HUDEP-2 (cell line): ENCODE measurements around the gene PDPK1.

Experiments used
- DNase-seq, 76 experiments: peaks; one replicate each; lab custom pipeline; 2025; ENCODE audit not compliant: unreplicated experiment in 76 of 76; lab: John Stamatoyannopoulos, UW

PDPK1 gene

GRCh38 chr16:2537451-2538379 is at the start of gene PDPK1:
Gene PDPK1 (plus strand): TSS chr16:2538021. CDS start chr16:2538113, 92 bp downstream.
- DNase-seq, result peak in 72 of 76 experiments; percentile 56 to 93 (median 86)

DNA sequence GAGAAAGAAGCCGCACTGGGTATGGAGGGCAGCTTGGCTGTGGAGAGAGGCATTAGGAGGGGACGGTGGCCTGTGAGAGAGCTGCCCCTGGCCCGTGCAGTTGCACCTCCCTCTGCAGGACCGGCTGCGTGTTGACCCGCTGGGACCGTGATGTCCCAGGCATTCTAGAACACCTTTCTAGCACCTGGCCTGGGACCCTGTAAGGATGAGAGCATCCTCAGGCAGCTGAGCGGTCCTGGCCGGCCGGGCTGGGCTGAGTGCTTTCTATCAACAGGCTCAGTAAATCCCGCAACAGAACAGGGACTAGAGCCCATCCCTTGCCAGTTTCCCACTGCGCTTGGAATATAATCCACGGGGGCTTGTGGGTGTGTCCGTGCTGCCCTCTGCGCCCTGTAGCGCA is 48.2 kb upstream of the PDPK1 start:
- no peak for DNase-seq

GRCh38 chr16:2490190-2491105 is 47.4 kb upstream of the PDPK1 start:
- DNase-seq, result no peak

DNA sequence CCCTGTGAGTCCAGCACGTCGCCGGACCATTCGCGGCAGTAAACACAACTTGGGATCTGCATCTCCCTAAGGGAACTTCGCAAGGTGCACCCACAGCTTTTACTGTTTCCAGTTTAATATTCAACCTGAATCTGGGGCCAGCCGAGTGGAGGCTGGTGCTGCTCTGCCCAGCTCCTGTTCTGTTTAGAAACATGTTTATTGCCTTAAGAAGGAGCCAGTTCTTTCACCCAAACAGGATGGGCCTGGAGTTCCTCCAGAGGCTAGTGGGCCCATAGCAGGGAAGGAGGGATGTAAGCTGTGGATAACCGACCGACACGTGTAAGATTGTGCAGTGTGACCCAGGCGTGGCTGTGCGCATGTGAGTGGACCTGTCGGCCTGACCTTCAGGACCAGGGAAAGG is 45.5 kb upstream of the PDPK1 start:
- no peak for DNase-seq

GRCh38 chr16:2493605-2494004 is 44.2 kb upstream of the PDPK1 start:
- no peak for DNase-seq

GRCh38 chr16:2494616-2495015 is 43.2 kb upstream of the PDPK1 start:
- DNase-seq, result peak in 5 of 76 experiments; percentile 17 to 54 (median 41)

DNA sequence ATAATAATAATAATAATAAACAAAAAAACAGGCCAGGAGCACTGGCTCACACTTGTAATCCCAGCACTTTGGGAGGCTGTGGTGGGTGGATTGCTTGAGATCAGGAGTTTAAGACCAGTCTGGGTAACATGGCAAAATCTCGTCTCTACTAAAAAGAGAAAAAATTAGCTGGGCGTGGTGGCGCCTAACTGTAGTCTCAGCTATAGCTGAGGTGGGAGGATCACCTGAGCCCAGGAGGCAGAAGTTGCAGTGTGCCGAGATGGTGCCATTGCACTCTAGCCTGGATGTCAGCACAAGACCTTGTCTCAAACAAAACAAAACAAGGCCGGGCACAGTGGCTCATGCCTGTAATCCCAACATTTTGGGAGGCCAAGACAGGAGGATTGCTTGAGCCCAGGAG is 42.8 kb upstream of the PDPK1 start:
- no peak for DNase-seq

GRCh38 chr16:2496223-2497115 is 41.4 kb upstream of the PDPK1 start:
- no peak for DNase-seq

DNA sequence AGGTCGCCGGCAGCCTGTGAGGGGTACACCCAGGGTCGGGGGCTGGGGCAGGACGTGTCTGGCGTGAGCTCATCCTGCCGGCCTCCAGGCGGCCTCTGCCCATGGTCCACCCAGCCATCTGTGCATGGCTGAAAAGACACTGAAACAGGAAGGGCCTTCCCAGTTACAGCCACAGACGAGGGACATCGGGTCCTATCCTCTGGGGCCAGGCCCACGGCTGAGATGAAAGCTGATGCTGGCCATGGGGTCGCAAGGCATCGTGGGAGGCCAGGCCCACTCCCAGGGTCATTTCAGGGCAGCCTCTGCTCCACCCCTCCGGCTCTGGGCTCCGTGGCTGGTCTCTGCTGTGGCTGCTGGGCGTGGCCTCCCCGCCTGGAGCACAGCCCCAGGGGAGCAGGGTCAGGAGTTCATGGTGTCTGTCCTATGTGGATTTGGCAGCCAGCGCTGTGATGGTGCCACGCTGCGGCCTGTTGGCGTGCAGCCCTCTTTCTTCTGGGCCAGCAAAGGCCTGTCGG is 40.6 kb upstream of the PDPK1 start:
- peak in 53 of 76 experiments; percentile 10 to 79 (median 54) for DNase-seq

DNA sequence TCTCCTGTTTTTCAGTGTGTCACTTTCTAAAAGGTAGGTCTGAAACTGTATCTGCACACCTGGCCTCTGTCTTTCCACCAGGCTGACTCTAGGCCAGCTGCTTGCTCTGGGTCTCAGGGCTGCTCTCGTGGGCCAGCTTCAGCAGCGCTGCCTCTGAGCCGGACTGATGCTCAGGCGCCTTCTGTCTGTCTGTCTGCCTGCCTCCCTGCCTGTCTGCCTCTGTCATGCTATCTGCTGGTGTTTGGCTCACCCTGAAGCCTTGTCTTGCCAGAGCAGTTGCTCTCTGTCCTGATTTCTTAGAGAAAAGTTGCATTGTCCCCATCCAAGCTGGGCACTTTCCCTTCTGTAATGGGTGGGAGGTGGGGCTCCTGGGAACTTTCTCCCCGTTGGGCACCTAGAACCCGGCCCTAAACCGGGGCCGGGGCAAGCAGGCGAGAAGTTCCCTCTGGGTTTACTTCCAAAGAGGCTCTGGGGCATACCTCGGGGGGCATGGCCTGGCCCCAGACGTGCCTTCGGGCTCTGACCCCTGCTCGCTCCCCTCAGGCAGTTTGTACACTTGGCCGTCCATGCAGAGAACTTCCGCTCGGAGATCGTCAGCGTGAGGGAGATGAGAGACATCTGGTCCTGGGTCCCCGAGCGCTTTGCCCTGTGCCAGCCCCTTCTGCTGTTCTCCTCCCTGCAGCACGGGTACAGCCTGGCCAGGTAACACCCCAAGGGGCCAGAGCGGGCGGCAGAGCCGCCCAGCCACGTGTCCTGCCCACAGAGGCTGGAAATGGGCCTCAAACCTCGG is 39.9 kb upstream of the PDPK1 start:
- DNase-seq, result no peak

DNA sequence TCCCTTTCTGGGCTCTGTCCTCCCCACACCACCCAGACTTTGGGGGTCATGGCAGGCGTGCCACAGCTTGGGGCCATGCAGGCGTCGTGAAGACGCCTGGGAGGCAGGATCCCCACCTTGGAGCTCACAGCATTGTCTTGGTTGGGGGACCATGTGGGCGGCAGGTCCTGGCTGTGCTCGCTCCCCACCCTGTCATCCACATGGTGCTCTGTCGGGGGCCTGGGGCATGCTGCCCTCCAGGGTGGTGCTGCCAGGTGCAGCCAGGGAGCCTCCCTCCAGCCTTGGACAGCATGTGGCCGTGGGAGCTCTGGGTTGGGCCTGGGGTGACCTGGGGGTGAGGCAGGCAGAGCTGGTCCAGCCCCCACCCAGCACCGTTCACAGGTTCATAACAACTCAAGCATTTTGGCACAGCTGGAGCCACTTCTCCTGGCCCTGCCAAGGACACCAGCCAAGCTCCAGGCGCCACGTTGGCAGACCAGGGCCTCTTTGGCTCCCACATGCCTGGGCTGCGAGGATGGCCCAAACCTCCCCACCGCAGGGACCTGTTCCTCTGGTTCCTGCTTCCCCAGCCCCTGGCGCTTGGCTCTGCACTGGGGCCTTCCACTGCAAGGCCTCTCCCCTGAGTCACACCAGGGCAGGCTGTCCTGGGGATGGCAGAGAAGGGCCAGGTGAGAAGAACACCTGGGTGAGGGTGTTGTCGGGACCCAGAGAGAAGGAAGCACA is 39.1 kb upstream of the PDPK1 start:
- DNase-seq, result no peak

- DNase-seq, result no peak
Measured at GRCh38 chr16:2499454-2499853, 38.4 kb upstream of the PDPK1 start.

DNA sequence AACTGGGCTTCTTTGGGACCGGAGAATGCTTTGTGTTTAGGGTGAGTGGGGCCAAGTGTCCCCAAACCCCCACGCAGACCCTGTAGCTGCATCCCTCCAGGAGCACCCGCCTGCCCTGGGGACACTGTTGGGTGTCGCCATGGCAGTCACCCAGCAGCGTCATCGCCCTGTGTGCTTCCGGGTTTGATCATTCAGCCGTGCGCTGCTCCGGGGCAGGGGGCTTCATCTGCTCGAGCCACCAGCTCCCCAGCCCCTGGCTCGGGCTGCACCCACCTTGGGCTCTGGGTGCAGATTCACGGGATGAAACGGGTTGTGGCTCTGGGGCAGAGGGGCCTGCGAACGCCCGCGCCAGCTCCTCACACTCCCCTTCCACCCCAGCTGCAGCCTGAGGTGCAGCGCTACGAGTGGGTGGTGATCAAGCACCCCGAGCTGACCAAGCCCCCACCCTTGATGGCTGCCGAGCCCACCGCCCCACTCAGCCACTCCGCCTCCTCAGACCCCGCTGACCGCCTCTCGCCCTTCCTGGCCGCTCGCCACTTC is 37.9 kb upstream of the PDPK1 start:
- DNase-seq, result no peak

- DNase-seq, result no peak
Measured at GRCh38 chr16:2500430-2500917, 37.3 kb upstream of the PDPK1 start.

DNA sequence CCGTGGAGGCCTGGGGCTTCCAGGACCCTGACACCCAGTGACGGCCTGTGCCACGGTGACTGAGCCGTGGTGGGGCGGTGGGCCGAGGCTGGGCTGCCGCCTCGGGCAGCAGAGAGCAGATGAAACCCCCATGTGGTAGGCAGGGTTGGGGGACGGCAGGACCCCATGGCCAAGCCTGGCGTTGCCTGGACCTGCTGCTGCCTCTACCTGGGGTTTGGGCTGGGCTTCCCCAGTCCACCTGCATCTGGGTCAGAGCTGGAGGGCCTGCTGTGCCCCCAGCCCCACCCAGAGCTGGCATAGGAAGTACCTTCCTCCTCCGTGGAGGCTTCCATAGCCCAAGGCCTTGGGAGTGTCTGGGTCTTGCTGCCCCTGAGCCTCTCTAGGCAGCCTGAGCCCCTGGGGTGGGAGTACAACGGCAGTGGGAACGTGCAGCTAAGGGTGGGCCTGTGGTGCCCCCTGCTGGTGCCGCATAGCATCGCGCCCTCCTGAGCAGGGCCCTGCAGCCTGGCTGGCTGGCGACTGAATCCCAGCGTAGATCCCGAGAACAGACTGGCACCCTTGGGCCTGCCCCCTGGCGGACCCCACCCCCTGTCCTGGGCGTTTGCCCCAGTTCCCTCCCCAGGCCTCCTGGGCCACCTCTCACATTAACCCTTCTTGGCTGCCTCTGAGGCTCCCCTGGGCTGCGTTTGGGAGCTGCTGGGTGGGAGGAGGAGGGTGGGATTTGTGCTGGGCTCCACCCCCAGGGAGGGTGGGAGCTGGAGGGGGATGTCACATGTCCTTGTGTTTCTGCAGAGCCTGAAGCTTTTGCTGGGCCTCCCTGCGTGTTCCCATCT is 36.7 kb upstream of the PDPK1 start:
- DNase-seq, result peak in 61 of 76 experiments; percentile 17 to 81 (median 61)

DNA sequence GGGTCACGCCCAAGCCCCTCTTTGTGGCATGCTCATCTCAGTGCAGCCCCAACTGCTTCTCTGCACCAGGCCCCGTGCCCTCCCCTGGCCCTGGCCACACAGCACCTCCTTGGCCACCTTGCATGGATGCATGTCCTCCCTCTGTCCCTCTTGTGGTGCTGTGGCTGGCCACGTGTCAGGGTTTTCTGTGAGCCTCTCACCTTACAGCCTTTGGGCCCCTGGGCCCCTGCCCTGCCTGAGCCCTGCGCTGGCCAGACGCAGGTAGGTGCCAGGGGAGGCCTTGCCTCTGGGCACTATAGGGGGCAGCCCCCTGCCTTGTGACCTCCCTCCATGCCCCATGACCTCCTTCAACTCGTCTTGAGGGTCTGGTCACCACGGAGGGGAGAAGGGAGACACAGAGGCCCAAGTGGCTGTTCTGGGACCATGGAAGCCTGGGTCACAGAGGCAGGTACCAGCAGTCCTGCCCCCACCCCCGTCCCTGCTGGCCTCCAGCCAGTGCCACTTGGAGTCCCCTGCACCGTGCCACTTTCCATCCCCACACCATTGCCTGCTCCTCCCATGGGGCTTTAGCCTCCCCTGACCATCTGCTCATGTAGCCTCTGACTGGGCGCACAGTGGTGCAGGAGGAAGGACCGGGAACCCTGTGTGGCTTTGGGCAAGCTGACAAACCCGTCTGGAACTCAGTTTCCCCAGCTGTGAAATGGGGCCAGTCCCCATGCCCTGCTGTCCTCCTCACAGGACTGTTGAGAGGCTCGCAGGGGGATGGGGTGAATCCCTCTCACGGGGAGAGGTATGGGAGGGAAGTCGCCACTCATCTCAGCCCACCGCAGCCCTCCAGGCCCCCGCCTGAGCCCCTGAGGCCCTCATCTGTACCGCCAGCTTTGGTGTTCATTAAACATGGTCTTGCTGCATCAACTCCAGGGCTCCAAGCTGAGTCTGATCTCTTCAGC is 35.6 kb upstream of the PDPK1 start:
- DNase-seq, result no peak
